NCI-H526 (cell line): ENCODE results near the gene RAPGEF2.

Experiments
- DNase-seq, 2 experiments: peaks; one replicate each; lab custom pipeline; 2025; lab: John Stamatoyannopoulos, UW

RAPGEF2 gene

GRCh38 chr4:159197885-159198269, 95.0 kb downstream of the RAPGEF2 start:
- no peak for DNase-seq

- no peak for DNase-seq
These were observed 96.9 kb downstream of the RAPGEF2 start for GRCh38 chr4:159199826-159200225.

GRCh38 chr4:159201168-159201567, 98.3 kb downstream of the RAPGEF2 start:
- no peak for DNase-seq

- DNase-seq: no peak
These were observed 101.7 kb downstream of the RAPGEF2 start for GRCh38 chr4:159204566-159204965.

GRCh38 chr4:159205466-159205865, 102.6 kb downstream of the RAPGEF2 start:
- DNase-seq: no peak

GRCh38 chr4:159206427-159206871, 103.6 kb downstream of the RAPGEF2 start:
- DNase-seq: no peak

GRCh38 chr4:159209249-159209648, 106.4 kb downstream of the RAPGEF2 start:
- no peak for DNase-seq

GRCh38 chr4:159210975-159211374, 108.1 kb downstream of the RAPGEF2 start:
- no peak for DNase-seq

GRCh38 chr4:159212675-159213293, 109.9 kb downstream of the RAPGEF2 start:
- no peak for DNase-seq

GRCh38 chr4:159216834-159217233, 114.0 kb downstream of the RAPGEF2 start:
- DNase-seq: no peak

- no peak for DNase-seq
These were observed 117.0 kb downstream of the RAPGEF2 start for GRCh38 chr4:159219862-159220261.

- no peak for DNase-seq
These were observed 117.5 kb downstream of the RAPGEF2 start for GRCh38 chr4:159220353-159220752.

GRCh38 chr4:159221280-159221679, 118.4 kb downstream of the RAPGEF2 start:
- DNase-seq: no peak

GRCh38 chr4:159222043-159222552, 119.2 kb downstream of the RAPGEF2 start:
- DNase-seq: no peak

- DNase-seq: no peak
These were observed 121.5 kb downstream of the RAPGEF2 start for GRCh38 chr4:159224408-159224807.

GRCh38 chr4:159227378-159227777, 124.5 kb downstream of the RAPGEF2 start:
- peak; percentile 62 to 70 for DNase-seq

GRCh38 chr4:159227984-159228383, 125.1 kb downstream of the RAPGEF2 start:
- DNase-seq: peak in 1 of 2 experiments; percentile 72

GRCh38 chr4:159229164-159229563, 126.3 kb downstream of the RAPGEF2 start:
- DNase-seq: no peak

- DNase-seq: no peak
These were observed 129.7 kb downstream of the RAPGEF2 start for GRCh38 chr4:159232465-159233106.

- no peak for DNase-seq
These were observed 133.0 kb downstream of the RAPGEF2 start for GRCh38 chr4:159235779-159236368.

GRCh38 chr4:159237975-159238374, 135.1 kb downstream of the RAPGEF2 start:
- no peak for DNase-seq

- DNase-seq: no peak
These were observed 135.8 kb downstream of the RAPGEF2 start for GRCh38 chr4:159238631-159239030.

GRCh38 chr4:159239629-159240028, 136.8 kb downstream of the RAPGEF2 start:
- DNase-seq: no peak
